Measurements from ENCODE around the gene AGK.

- TF ChIP-seq ZFP36 (IDR thresholded peaks at IDR 0.05; ENCODE audit: borderline replicate concordance, partially characterized antibody) (no peak), CTCF (IDR thresholded peaks at IDR 0.05) (no peak)
Observed at GRCh38 chr7:141511676-141512396, 39.4 kb upstream of the AGK start.

Measured in A549 (cell line).